Ascending aorta (tissue), 2 donors: ENCODE results near the gene TLCD5. TPM values are rescaled to one million over a fixed set of nuclear protein-coding genes. Genes with fewer than 3 reads are reported as not detected.

Experiments
- DNase-seq, 2 donors: peaks; one replicate each; pipeline ENCODE4 v3.0.0-alpha.2; 2019; ENCODE audit warnings: low spot score in 2 of 2
- H3K27ac ChIP-seq, 2 donors: fragments of 200-600 bp; sonication (generic); one replicate each; pipeline ENCODE4 v1.5.1; 2016 to 2017; ENCODE audit warnings: mild to moderate bottlenecking in 1 of 2
- H3K27me3 ChIP-seq: fragments of 200-600 bp; sonication (generic); one replicate; pipeline ENCODE4 v1.5.1; 2017
- H3K36me3 ChIP-seq, 2 donors: fragments of 200-600 bp; sonication (generic); one replicate each; pipeline ENCODE4 v1.5.1; 2016
- H3K4me1 ChIP-seq, 2 donors: fragments of 200-600 bp; sonication (generic); one replicate each; pipeline ENCODE4 v1.5.1; 2016 to 2017; ENCODE audit warnings: mild to moderate bottlenecking in 1 of 2
- H3K4me3 ChIP-seq, 2 donors: fragments of 200-600 bp; sonication (generic); one replicate each; pipeline ENCODE4 v1.5.1; 2016 to 2017; ENCODE audit warnings: mild to moderate bottlenecking in 1 of 2
- H3K9me3 ChIP-seq, 2 donors: fragments of 200-600 bp; sonication (generic); one replicate each; pipeline ENCODE4 v1.5.1; 2016
- intact Hi-C: fragments of 100-400 bp; cut with DNase I; formaldehyde crosslinking; loops from one replicate; pipeline ENCODE4 v1.15.1; 2023
- total RNA-seq: library from RNA; depleted of rRNA; stranded (reverse); fragments of >200 nt; gene quantifications from one replicate; pipeline ENCODE4 v1.1.0, GENCODE V29; 2016
- TF ChIP-seq, protein P1 (sequence below), 3 experiments: fragments of 200-600 bp in 2 of 3; fragments of 450-650 bp in 1 of 3; sonication (generic) in 2 of 3; IDR thresholded peaks; one replicate each; pipeline ENCODE4 v1.5.1; 2016 to 2019; ENCODE audit warnings: antibody characterized with exemption in 3 of 3, mild to moderate bottlenecking in 1 of 3, moderate library complexity in 1 of 3

Gene TLCD5
- total RNA-seq, 1 donor from 2014 or later = 8.4 TPM

- Histone ChIP-seq H3K27me3 (no peaks in the 10 kb centered on the region), H3K27ac (no peak overlapping the region), H3K36me3 (no peaks in the 10 kb centered on the region), H3K4me1 (peaks cover 8 to 16% of the 10 kb centered on the region in 2 donors), H3K9me3 (no peaks in the 10 kb centered on the region), H3K4me3 (no peak overlapping the region)
- intact Hi-C loops = no loop called here
- TF ChIP-seq, protein P1, sequence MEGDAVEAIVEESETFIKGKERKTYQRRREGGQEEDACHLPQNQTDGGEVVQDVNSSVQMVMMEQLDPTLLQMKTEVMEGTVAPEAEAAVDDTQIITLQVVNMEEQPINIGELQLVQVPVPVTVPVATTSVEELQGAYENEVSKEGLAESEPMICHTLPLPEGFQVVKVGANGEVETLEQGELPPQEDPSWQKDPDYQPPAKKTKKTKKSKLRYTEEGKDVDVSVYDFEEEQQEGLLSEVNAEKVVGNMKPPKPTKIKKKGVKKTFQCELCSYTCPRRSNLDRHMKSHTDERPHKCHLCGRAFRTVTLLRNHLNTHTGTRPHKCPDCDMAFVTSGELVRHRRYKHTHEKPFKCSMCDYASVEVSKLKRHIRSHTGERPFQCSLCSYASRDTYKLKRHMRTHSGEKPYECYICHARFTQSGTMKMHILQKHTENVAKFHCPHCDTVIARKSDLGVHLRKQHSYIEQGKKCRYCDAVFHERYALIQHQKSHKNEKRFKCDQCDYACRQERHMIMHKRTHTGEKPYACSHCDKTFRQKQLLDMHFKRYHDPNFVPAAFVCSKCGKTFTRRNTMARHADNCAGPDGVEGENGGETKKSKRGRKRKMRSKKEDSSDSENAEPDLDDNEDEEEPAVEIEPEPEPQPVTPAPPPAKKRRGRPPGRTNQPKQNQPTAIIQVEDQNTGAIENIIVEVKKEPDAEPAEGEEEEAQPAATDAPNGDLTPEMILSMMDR (IDR thresholded peaks at IDR 0.05) = no peak
- no peak for DNase-seq
These were observed 6.2 kb upstream of the TLCD5 start for GRCh38 chr11:120318906-120319305.

GRCh38 chr11:120326228-120326627, 1.1 kb downstream of the TLCD5 start:
- Histone ChIP-seq H3K4me3 (peak overlapping the region; percentile 65 to 66), H3K27me3 (no peaks in the 10 kb centered on the region), H3K4me1 (peaks cover 3 to 16% of the 10 kb centered on the region in 2 donors), H3K9me3 (no peaks in the 10 kb centered on the region), H3K36me3 (peaks cover 6 to 13% of the 10 kb centered on the region in 2 donors), H3K27ac (peak overlapping the region; percentile 85 to 94)
- DNase-seq = no peak
- intact Hi-C loops = no loop called here
- TF ChIP-seq, protein P1 (IDR thresholded peaks at IDR 0.05) = no peak

- intact Hi-C loops = no loop called here
- Histone ChIP-seq H3K4me3 (peak overlapping the region; percentile 65 to 66), H3K4me1 (peaks cover 6 to 21% of the 10 kb centered on the region in 2 donors), H3K27me3 (no peaks in the 10 kb centered on the region), H3K36me3 (peaks cover 6 to 13% of the 10 kb centered on the region in 2 donors), H3K27ac (peak overlapping the region; percentile 85 to 94), H3K9me3 (no peaks in the 10 kb centered on the region)
- no peak for DNase-seq
- TF ChIP-seq, protein P1 (IDR thresholded peaks at IDR 0.05) = no peak
These were observed 1.8 kb downstream of the TLCD5 start for GRCh38 chr11:120326845-120327281.

- intact Hi-C loops = no loop called here
- Histone ChIP-seq H3K4me3 (peak overlapping the region in 1 of 2 donors; percentile 66), H3K27me3 (no peaks in the 10 kb centered on the region), H3K9me3 (no peaks in the 10 kb centered on the region), H3K27ac (peak overlapping the region; percentile 85 to 94), H3K36me3 (peaks cover 6 to 13% of the 10 kb centered on the region in 2 donors), H3K4me1 (peaks cover 8 to 25% of the 10 kb centered on the region in 2 donors)
- no peak for DNase-seq
- TF ChIP-seq, protein P1 (IDR thresholded peaks at IDR 0.05) = no peak
These were observed 2.2 kb downstream of the TLCD5 start for GRCh38 chr11:120327311-120327710.

- Histone ChIP-seq H3K4me3 (no peak overlapping the region), H3K9me3 (no peaks in the 10 kb centered on the region), H3K27ac (no peak overlapping the region), H3K36me3 (peaks cover 6 to 13% of the 10 kb centered on the region in 2 donors), H3K4me1 (peaks cover 15 to 45% of the 10 kb centered on the region in 2 donors), H3K27me3 (no peaks in the 10 kb centered on the region)
- no peak for DNase-seq
- intact Hi-C loops = no loop called here
- TF ChIP-seq, protein P1 (IDR thresholded peaks at IDR 0.05) = no peak
These were observed 4.5 kb downstream of the TLCD5 start for GRCh38 chr11:120329556-120329955.

GRCh38 chr11:120330045-120330444, 4.9 kb downstream of the TLCD5 start:
- Histone ChIP-seq H3K27ac (no peak overlapping the region), H3K9me3 (no peaks in the 10 kb centered on the region), H3K4me3 (no peak overlapping the region), H3K36me3 (peaks cover 6 to 13% of the 10 kb centered on the region in 2 donors), H3K27me3 (no peaks in the 10 kb centered on the region), H3K4me1 (peaks cover 15 to 45% of the 10 kb centered on the region in 2 donors)
- TF ChIP-seq, protein P1 (IDR thresholded peaks at IDR 0.05) = no peak
- DNase-seq = no peak
- intact Hi-C loops = no loop called here
